ENCODE data around the gene DIO3.

The DIO3 gene

DNA sequence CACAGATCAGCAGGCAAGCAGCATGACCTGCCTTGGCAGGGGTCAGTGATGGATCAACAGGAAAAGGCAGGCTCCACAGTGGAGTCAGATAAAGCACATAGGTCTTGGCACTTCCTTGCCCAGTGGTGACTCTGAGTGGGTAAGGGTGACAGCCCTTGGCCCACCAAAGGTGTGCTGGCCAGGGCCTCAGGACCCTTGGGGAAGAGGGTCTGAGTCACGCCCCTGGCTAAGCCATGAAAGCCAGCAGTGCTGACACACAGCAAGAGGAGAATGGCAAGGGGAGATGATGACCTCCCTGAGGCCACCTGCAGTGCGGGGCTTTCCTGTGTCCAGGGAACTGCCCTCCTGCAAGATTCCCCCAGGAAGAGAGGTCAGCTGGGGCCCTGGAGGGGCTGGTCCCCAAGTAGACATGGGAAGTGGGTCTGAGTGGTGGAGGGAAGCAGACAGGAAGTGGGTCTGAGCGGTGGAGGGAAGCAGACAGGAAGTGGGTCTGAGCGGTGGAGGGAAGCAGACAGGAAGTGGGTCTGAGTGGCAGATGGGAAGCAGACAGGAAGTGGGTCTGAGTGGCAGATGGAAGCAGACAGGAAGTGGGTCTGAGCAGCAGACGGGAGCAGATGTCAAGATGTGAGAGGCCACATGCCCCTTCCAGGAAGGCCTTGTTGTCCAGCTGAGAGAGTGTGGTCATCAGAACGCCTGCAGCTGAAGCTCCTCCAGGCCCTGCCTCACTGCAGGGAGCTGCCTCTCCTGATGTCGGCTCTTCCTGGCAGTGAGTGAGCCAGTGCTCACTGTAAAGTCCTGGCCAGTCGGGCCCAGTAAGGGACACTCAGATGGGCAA lies 34.8 kb downstream of the DIO3 start:
- in situ Hi-C loops (cut with MboI; ENCODE audit: low sequenced_read_pairs): no loop called here

DNA sequence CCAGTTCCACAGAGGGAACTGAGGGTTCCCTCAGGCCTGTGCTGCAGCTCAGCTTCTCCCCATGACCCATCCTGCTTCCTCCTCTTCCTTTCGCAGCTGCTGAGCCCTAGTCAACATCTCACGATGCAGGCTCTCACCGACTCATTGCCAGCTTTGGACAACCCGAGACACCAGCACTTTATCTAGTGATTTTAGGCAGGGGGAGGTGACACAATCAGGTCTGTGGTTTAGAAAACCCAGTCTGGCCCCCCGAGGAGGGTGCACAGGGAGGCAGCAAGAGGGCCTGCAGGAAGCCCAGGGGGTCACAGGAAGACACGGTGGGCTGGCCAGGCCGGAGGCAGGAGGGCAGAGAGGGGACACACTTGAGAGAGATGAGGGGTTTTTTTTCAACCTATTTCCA lies 35.4 kb downstream of the DIO3 start:
- in situ Hi-C loops (cut with MboI; ENCODE audit: low sequenced_read_pairs): no loop called here

GRCh38 chr14:101598159-101598558 lies 36.9 kb downstream of the DIO3 start:
- in situ Hi-C loops (cut with MboI; ENCODE audit: low sequenced_read_pairs): no loop called here

GRCh38 chr14:101598571-101599233 lies 37.4 kb downstream of the DIO3 start:
- in situ Hi-C loops (cut with MboI; ENCODE audit: low sequenced_read_pairs): no loop called here

GRCh38 chr14:101599234-101599885 lies 38.1 kb downstream of the DIO3 start:
- in situ Hi-C loops (cut with MboI; ENCODE audit: low sequenced_read_pairs): no loop called here

GRCh38 chr14:101600336-101600890 lies 39.1 kb downstream of the DIO3 start:
- in situ Hi-C loops (cut with MboI; ENCODE audit: low sequenced_read_pairs): no loop called here

GRCh38 chr14:101600891-101601605 lies 39.8 kb downstream of the DIO3 start:
- in situ Hi-C loops (cut with MboI; ENCODE audit: low sequenced_read_pairs): no loop called here

DNA sequence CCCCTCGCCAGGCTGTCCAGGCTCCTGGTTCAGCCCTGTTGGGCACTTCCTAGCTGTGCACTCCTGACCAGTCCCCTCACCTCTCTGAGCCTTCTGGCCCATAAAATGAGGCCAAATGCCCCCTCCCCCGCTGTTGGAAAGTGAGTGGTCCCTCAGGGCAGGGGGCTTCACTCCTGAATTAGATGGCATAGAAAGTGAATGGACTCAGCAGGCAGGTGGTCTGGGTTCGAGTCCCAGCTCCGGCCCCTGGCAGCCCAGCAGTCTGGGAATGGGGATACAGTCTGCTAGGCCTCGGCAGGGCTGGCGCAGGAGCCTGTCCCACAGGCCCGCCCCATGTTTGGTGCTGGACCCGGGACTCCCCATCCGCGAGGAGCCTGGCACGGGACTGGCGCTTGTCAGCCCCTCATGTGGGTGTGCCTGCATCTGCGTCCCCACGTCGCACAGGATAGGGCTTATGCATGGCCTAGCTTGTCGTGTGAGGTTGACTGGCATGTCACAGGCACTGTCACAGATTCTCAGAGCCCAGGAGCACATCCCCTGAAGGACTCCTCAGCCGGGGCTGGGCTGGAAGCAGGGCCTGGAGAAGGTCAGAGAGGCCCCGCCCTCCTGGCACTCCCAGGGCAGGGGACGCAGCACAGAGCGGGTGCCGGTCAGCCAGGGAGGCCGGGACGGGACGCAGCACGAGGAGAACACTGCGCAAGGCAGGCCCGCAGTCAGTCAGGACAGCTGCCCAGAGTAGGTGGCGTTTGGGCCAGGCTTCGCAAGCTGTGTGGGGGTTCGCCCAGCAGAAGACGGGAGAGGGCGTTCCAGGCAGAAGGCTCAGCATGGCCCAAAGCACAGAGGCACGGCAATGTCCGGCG lies 40.5 kb downstream of the DIO3 start:
- in situ Hi-C loops (cut with MboI; ENCODE audit: low sequenced_read_pairs): no loop called here

- in situ Hi-C loops (cut with MboI; ENCODE audit: low sequenced_read_pairs): no loop called here
Observed at GRCh38 chr14:101602466-101602840, 41.2 kb downstream of the DIO3 start.

- in situ Hi-C loops (cut with MboI; ENCODE audit: low sequenced_read_pairs): no loop called here
Observed at GRCh38 chr14:101603096-101603495, 41.8 kb downstream of the DIO3 start.

- in situ Hi-C loops (cut with MboI; ENCODE audit: low sequenced_read_pairs): no loop called here
Observed at GRCh38 chr14:101604228-101604934, 43.1 kb downstream of the DIO3 start.

DNA sequence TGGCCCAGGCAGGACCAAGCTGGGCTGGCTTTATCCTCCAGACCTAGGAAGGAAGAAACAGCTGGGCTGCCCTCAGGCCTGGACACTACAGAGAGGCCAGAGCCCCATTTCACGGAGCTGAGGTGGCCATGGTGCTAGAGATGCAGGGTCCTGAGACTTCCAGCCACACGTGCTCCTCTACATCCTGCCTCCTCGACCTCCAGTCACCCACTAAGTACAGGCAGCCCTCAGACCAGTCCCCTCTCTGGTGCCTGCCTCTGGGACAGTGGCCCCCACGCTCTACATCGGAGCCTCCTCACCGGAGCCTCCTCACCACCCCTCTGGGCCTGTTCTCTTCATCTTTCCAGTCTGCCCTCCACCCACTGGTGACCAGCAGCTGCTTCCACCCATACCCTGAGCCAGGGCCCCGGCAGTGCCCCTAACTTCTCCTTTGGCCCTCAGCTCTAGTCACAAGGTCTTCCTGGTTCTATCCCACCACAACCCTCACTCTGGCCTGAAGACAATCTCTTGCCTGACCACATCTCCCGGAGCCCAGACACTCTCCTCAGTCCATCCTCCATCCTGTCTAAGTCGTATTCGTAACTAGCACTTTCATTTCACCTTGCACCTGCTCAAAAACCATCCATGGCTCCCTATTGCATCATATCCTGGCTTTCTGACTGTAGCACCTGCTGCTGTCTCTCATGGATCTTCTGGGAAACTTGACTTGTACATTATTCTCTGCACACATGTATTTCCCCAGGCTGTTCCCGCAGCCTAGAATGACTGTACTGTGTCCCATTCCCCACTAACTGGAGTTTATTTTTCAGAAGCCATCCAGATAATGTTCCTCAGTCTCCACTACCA lies 43.9 kb downstream of the DIO3 start:
- in situ Hi-C loops (cut with MboI; ENCODE audit: low sequenced_read_pairs): no loop called here

DNA sequence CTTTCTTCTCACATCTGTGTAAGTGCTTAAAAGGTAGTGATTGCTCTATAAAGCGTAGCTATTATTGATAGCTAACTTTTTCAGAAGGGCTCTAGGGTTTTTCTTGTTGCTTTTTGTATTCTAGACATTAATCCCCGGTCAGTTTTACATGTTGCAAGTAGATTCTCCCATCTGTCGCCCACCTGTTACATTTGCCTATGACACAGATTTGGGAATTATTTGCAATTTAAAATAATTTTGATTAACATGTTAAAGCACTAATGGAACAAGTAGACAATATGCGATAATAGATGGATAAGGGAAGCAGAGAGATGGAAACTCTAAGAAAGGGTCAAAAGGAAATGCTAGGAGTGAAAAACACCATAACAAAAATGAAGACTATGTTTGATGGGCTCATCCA lies 44.5 kb downstream of the DIO3 start:
- in situ Hi-C loops (cut with MboI; ENCODE audit: low sequenced_read_pairs): no loop called here

All from hTERT RPE-1 (cell line).